Ovary (tissue), 3 donors: ENCODE data around the gene NMUR2.

Experiments
- EP300 ChIP-seq: sonication (generic); formaldehyde crosslinking; IDR thresholded peaks from one replicate; pipeline ENCODE4 v1.6.1; 2017; ENCODE audit warnings: antibody characterized with exemption
- POLR2A ChIP-seq: fragments of 450-650 bp; IDR thresholded peaks from one replicate; pipeline ENCODE4 v1.6.1; 2017; ENCODE audit warnings: antibody characterized with exemption, mild to moderate bottlenecking, moderate library complexity
- TF ChIP-seq, protein P1 (sequence below), 3 donors: fragments of 450-650 bp in 2 of 3; fragments of 200-600 bp in 1 of 3; IDR thresholded peaks; one replicate each; pipeline versions ENCODE4 v1.5.1 to v1.8.0; 2016 to 2022; ENCODE audit warnings: antibody characterized with exemption in 3 of 3, mild to moderate bottlenecking in 1 of 3
- donor health status: DM: no; HTN: no; CAD: no.

DNA sequence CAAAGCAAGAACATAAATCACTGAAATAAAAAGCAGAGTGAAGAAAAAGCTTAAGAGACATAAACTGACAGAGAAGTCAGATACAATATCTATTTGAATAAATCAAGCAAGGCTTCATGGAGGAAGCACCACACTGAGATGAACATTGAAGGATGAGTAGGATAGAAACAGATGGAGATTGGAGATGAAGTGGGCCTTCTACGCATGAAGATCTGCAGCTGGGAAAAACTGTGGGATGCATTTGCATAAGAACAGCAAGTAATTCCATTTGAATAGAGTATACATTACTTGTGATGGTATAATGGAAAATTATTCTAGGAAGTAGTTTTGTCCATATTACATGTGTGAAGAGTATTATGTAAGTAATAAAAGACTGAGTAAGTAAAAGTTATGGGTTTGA lies 16.5 kb downstream of the NMUR2 start:
- TF ChIP-seq, protein P1, sequence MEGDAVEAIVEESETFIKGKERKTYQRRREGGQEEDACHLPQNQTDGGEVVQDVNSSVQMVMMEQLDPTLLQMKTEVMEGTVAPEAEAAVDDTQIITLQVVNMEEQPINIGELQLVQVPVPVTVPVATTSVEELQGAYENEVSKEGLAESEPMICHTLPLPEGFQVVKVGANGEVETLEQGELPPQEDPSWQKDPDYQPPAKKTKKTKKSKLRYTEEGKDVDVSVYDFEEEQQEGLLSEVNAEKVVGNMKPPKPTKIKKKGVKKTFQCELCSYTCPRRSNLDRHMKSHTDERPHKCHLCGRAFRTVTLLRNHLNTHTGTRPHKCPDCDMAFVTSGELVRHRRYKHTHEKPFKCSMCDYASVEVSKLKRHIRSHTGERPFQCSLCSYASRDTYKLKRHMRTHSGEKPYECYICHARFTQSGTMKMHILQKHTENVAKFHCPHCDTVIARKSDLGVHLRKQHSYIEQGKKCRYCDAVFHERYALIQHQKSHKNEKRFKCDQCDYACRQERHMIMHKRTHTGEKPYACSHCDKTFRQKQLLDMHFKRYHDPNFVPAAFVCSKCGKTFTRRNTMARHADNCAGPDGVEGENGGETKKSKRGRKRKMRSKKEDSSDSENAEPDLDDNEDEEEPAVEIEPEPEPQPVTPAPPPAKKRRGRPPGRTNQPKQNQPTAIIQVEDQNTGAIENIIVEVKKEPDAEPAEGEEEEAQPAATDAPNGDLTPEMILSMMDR (IDR thresholded peaks at IDR 0.05): no peak
- TF ChIP-seq POLR2A (no peak), EP300 (no peak)
